Suppressor macrophage treated with lipopolysaccharide for 1 hour (primary cell): ENCODE data around the gene KLHL17.
"Not testable (repeated sequence)": the region's sequence is repeated elsewhere in the genome, so short reads cannot be mapped to it uniquely, and the experiment has no call there.

ENCODE experiments used
- DNase-seq, 3 donors: peaks; one replicate each; pipeline ENCODE4 v3.0.0-alpha.2; 2020 to 2022

Gene KLHL17

GRCh38 chr1:1003618-1004419 is 43.4 kb downstream of the KLHL17 start:
- DNase-seq = no peak

- peak in 1 of 3 donors; percentile 50 for DNase-seq
Observed at GRCh38 chr1:1004420-1004779, 44.0 kb downstream of the KLHL17 start.

DNA sequence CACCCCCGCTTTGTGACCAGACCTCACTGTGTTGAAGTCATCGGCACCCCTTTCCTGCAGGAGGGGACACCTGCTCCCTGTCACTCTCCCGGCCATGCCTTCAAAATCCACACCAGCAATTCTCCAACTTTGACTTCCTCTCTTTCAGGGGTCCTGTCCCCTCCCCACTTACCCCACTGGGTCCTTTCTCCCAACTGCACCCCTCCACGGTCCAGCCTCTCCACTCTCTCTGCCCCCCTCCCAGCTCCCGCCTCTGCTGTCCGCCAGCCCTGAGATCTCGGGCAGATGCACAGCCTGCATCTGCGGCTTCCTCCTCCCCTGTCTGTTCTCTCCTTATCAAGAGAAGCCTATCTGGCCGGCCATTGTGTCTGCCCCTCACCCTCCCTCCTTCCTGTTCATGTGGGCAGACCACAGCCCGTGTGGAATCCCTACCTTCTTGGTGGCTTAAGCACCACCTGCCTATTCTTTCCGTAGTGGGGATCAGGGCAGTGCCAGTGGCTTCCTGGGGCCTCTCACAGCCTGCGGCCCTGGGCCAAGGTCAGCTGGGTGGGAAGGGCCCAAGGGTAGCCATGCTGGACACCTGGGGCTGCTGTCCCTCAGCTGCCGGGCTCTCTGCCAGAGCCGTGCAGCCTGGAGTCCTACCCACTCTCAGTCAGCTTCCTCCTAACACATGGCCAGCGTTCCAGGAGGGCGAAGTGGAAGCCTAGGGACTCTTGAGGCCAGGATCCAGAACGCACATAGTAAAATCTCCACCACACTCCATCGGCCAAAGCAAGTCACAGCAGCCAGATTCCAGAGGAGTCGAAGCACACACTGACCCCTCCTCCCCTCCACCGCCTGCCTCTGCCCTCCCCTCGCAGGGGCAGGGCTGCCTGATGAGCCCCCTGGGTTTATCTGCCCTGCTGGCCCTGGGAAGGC is 44.7 kb downstream of the KLHL17 start:
- DNase-seq = peak in 2 of 3 donors; percentile 59 to 65

DNA sequence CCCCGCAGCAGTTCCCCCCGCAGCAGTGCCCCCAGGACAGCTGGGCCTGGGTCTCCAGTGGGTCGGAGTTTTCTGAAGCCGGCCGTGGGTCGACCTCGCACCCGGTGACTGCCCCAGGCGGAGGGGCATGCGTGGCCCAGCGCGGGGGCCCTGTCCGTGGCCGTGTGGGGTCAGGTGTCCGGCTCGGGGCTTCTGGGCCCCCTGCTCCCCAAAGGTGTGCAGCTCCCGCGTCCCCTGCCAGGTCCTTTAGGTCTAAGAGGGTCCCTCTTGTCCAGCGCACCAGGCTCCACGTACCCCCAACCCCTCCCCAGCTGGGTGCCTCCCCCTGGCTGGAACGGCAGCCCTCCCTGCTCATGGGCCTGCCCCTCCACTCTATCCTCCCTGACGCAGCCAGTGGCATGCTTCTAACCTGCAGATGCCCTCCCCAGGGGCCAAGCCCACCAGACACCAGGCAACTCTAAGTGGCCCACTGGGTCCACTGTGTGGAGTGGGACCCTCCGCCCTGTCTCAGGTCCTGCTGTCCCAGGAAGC is 45.5 kb downstream of the KLHL17 start:
- DNase-seq = no peak

DNA sequence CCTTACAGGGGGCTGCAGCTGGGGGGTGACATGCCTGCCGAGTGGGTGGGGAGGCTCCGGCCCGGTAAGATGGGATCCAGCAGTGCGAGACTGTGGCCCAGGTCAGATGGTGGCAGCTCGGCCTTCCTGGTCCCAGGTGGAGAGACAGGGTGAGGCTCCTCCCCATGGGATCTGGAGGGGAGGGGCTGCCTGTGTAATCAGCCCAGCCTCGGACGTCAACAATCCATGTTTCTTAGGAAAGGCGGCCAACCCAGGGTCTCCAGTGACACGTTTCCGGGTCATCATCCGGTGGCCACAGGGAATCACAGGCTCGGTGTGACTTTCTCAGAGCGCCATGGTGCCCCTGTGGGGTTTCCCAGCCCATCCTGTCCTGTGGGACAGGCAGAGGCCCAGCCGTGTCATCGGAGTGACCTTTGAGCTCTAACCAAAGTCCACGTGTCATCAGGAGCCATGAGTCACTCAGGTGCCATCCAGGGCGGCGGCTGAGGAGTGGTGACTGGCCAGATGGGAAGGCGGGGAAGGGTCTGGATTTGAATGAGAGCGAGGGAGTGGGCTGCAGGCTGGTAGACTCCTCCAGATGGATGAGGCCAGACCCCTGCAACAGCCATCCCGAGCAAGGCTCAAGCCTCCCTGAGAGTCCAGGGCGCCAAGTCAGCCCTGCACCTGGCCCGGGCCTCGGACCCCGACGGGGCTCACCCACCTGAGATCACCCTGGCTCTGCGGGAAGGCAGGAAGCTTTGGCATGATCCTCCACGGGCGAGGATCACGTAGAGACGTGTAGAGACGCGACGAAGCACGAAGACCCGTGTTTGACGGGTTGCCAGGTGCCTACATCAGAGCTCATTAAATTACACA is 46.1 kb downstream of the KLHL17 start:
- peak in 2 of 3 donors; percentile 41 to 66 for DNase-seq

DNA sequence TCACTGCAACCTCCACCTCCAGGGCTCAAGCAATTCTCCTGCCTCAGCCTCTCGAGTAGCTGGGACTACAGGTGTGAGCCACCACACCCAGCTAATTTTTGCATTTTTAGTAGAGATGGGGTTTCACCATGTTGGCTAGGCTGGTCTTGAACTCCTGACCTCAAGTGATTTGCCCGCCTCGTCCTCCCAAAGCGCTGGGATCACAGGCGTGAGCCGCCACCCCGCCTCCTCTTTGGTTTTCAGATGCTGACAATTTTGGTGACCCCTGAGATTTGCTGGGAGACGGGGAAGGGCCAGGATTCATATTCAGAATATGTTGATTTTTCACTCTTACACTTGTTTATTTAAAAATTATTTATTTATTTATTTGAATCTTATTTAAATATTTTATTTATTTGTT is 49.7 kb downstream of the KLHL17 start:
- DNase-seq = not testable (repeated sequence)

DNA sequence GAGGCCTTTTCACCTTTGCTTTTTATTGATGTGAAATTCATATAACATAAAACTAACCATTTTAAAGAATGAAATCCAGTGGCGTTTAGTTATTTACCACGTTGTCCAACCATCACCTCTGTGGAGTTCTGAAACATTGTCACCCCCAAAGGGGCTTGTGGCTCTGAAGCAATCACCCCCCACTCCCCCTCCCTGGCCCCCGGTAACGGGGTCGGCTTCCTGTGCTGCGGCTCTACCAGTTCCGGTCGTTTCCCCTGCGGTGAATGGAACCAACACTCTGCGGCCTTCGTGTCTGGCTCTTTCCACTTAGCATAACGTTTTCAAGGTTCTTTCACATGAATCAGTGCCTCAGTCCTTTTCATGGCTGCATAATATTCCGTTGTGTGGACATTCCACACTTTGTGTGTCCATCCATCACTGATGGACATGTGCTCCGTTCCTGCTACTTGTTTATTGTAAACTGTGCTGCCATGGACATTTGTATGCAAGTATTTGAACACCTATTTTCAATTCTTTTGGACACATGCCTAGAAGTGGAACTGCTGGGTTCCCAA is 51.1 kb downstream of the KLHL17 start:
- no peak for DNase-seq

DNA sequence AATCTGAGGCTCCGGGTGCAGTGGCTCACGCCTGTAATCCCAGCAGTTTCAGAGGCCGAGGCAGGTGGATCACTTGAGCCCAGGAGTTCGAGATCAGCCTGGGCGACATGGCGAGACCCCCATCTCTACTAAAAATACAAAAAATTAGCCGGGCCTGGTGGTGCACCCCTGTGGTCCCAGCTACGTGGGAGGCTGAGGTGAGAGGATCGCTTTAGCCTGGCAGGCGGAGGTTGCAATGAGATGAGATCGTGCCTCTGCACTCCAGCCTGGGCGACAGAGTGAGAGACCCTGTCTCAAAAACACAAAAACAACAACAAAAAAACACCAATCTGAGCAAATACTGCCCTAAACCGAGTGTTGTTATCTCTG is 52.3 kb downstream of the KLHL17 start:
- not testable (repeated sequence) for DNase-seq

GRCh38 chr1:1013105-1013921 is 52.9 kb downstream of the KLHL17 start, which contains the start of gene ISG15:
TSS of gene ISG15 (plus strand) at chr1:1013497. CDS start at chr1:1013574, 77 bp downstream.
- DNase-seq = peak; percentile 98 to 99 (median 99)

DNA sequence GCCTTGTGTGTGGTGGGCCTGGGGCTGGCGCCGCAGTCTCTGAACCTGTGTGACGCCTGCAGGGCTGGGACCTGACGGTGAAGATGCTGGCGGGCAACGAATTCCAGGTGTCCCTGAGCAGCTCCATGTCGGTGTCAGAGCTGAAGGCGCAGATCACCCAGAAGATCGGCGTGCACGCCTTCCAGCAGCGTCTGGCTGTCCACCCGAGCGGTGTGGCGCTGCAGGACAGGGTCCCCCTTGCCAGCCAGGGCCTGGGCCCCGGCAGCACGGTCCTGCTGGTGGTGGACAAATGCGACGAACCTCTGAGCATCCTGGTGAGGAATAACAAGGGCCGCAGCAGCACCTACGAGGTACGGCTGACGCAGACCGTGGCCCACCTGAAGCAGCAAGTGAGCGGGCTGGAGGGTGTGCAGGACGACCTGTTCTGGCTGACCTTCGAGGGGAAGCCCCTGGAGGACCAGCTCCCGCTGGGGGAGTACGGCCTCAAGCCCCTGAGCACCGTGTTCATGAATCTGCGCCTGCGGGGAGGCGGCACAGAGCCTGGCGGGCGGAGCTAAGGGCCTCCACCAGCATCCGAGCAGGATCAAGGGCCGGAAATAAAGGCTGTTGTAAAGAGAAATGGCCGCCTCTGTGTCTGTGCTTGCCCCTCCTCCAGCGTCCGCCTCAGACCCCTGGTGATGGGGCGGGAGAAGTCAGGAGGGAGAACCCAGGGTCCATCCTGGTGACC is 53.7 kb downstream of the KLHL17 start:
- DNase-seq = peak in 2 of 3 donors; percentile 59 to 63

- DNase-seq = peak; percentile 72 to 87 (median 80)
Observed at GRCh38 chr1:1014799-1015681, 54.7 kb downstream of the KLHL17 start.
